Kidney epithelial cell (primary cell): ENCODE data around the gene SCGB3A2. TPM values are rescaled to one million over a fixed set of nuclear protein-coding genes. Genes with fewer than 3 reads are reported as not detected.
A peak's percentile ranks its signal among the peaks of the same experiment; 100 is the strongest.

ENCODE experiments used
- DNase-seq: peaks from one replicate; pipeline ENCODE4 v3.0.0-alpha.2; 2010; ENCODE audit warnings: low read depth
- H3K27me3 ChIP-seq: 2 replicates; pipeline ENCODE4 v1.6.0; 2011; ENCODE audit warnings: low read length; ENCODE audit not compliant: control insufficient read depth, insufficient read depth
- H3K36me3 ChIP-seq: 2 replicates; pipeline ENCODE4 v1.5.1; 2011; ENCODE audit warnings: low read length; ENCODE audit not compliant: control insufficient read depth, insufficient read depth
- H3K4me3 ChIP-seq: 2 replicates; pipeline ENCODE4 v1.5.1; 2011; ENCODE audit warnings: low read depth, mild to moderate bottlenecking, control low read depth, low read length
- CTCF ChIP-seq: IDR thresholded peaks from 2 replicates; pipeline ENCODE4 v1.5.1; 2011; ENCODE audit warnings: mild to moderate bottlenecking, moderate library complexity, low read length, control low read depth, inconsistent platforms; ENCODE audit not compliant: insufficient read depth, poor library complexity, severe bottlenecking
- total RNA-seq: library from RNA; depleted of rRNA; stranded (reverse); fragments of >200 nt; gene quantifications from 2 replicates; pipeline ENCODE4 v1.2.3, GENCODE V29; 2015

The SCGB3A2 gene
- total RNA-seq, 1 donor from 2014 or later = not detected

GRCh38 chr5:147902609-147903115 is 24.2 kb downstream of the SCGB3A2 start:
- no peak for DNase-seq
- no peak for TF ChIP-seq CTCF

GRCh38 chr5:147904110-147904509 is 25.6 kb downstream of the SCGB3A2 start:
- no peak for TF ChIP-seq CTCF
- Histone ChIP-seq H3K27me3 (no peaks in the 10 kb centered on the region), H3K36me3 (no peaks in the 10 kb centered on the region), H3K4me3 (no peak overlapping the region)
- no peak for DNase-seq

More at GRCh38 chr5:147902609-147903115, 24.2 kb downstream of the SCGB3A2 start:
- no peaks in the 10 kb centered on the region for H3K36me3 ChIP-seq
- no peak overlapping the region for H3K4me3 ChIP-seq
- H3K27me3 ChIP-seq = no peaks in the 10 kb centered on the region

- peak; percentile 23 for DNase-seq
- no peaks in the 10 kb centered on the region for H3K27me3 ChIP-seq
- H3K36me3 ChIP-seq = no peaks in the 10 kb centered on the region
- H3K4me3 ChIP-seq = no peak within 1 kb of the TSS
- TF ChIP-seq CTCF = no peak
Observed at GRCh38 chr5:147906326-147907095, 28.0 kb downstream of the SCGB3A2 start, which contains the start of gene C5orf46. Gene C5orf46, minus strand, starts transcription at chr5:147906538. Its CDS starts 37 bp downstream, at chr5:147906501.

- Histone ChIP-seq H3K4me3 (no peak overlapping the region), H3K27me3 (no peaks in the 10 kb centered on the region), H3K36me3 (no peaks in the 10 kb centered on the region)
- DNase-seq = no peak
- no peak for TF ChIP-seq CTCF
Observed at GRCh38 chr5:147911427-147911826, 32.9 kb downstream of the SCGB3A2 start.

- no peak for DNase-seq
- Histone ChIP-seq H3K27me3 (no peaks in the 10 kb centered on the region), H3K4me3 (no peak overlapping the region), H3K36me3 (no peaks in the 10 kb centered on the region)
- no peak for TF ChIP-seq CTCF
Observed at GRCh38 chr5:147912011-147912410, 33.5 kb downstream of the SCGB3A2 start.
